Astrocyte (in vitro differentiated cells and primary cell): Measurements from ENCODE around the gene GRK5. TPM values are rescaled to one million over a fixed set of nuclear protein-coding genes. Genes with fewer than 3 reads are reported as not detected.

Source experiments
- DNase-seq: peaks from one replicate; pipeline ENCODE4 v3.0.0-alpha.2; 2010; ENCODE audit warnings: low read depth
- FAIRE-seq: peaks from 2 replicates; lab custom pipeline; 2011; peaks lifted over from hg19 to GRCh38; lab: Jason Lieb, UNC
- H2AFZ ChIP-seq: 2 replicates; pipeline ENCODE4 v1.6.0; 2012; ENCODE audit warnings: low read depth, low read length, inconsistent platforms
- H3K27ac ChIP-seq: 2 replicates; pipeline ENCODE4 v1.5.1; 2011; ENCODE audit warnings: low read depth, low read length, inconsistent platforms
- H3K27me3 ChIP-seq: 2 replicates; pipeline ENCODE4 v1.6.0; 2011; ENCODE audit warnings: low read length, inconsistent platforms; ENCODE audit not compliant: insufficient read depth
- H3K36me3 ChIP-seq: 2 replicates; pipeline ENCODE4 v1.5.1; 2011; ENCODE audit warnings: low read length, inconsistent platforms; ENCODE audit not compliant: insufficient read depth
- H3K4me1 ChIP-seq: 2 replicates; pipeline ENCODE4 v1.5.1; 2011; ENCODE audit warnings: low read length, inconsistent platforms; ENCODE audit not compliant: insufficient read depth
- H3K4me2 ChIP-seq: 2 replicates; pipeline ENCODE4 v1.6.0; 2012; ENCODE audit warnings: low read length, inconsistent platforms
- H3K4me3 ChIP-seq: 2 replicates; pipeline ENCODE4 v1.5.1; 2011; ENCODE audit warnings: low read depth, mild to moderate bottlenecking, low read length, inconsistent platforms; ENCODE audit not compliant: insufficient read depth
- H3K79me2 ChIP-seq: 2 replicates; pipeline ENCODE4 v1.6.0; 2012; ENCODE audit warnings: mild to moderate bottlenecking, low read length, inconsistent platforms; ENCODE audit not compliant: insufficient read depth
- H3K9ac ChIP-seq: 2 replicates; pipeline ENCODE4 v1.6.0; 2012; ENCODE audit warnings: mild to moderate bottlenecking, low read length, inconsistent platforms
- H3K9me3 ChIP-seq: 2 replicates; pipeline ENCODE4 v1.5.1; 2012; ENCODE audit warnings: low read depth, mild to moderate bottlenecking, low read length, inconsistent platforms; ENCODE audit not compliant: insufficient read depth
- H4K20me1 ChIP-seq: 2 replicates; pipeline ENCODE4 v1.6.0; 2012; ENCODE audit warnings: low read length, inconsistent platforms; ENCODE audit not compliant: insufficient read depth
- H3K27ac Mint-ChIP-seq: one replicate; pipeline ENCODE4 v1.8.0; 2021; ENCODE audit warnings: mild to moderate bottlenecking, mixed read lengths; ENCODE audit not compliant: unreplicated experiment
- H3K27me3 Mint-ChIP-seq: one replicate; pipeline ENCODE4 v1.8.0; 2021; ENCODE audit warnings: low read depth, mixed read lengths; ENCODE audit not compliant: unreplicated experiment
- H3K36me3 Mint-ChIP-seq: one replicate; pipeline ENCODE4 v1.8.0; 2021; ENCODE audit warnings: low read depth, mixed read lengths; ENCODE audit not compliant: unreplicated experiment
- H3K4me1 Mint-ChIP-seq: one replicate; pipeline ENCODE4 v1.8.0; 2021; ENCODE audit warnings: low read depth, mixed read lengths; ENCODE audit not compliant: unreplicated experiment
- H3K4me3 Mint-ChIP-seq: one replicate; pipeline ENCODE4 v1.8.0; 2021; ENCODE audit warnings: mild to moderate bottlenecking, moderate library complexity, mixed read lengths; ENCODE audit not compliant: unreplicated experiment
- H3K9me3 Mint-ChIP-seq: one replicate; pipeline ENCODE4 v1.8.0; 2021; ENCODE audit warnings: mild to moderate bottlenecking, mixed read lengths; ENCODE audit not compliant: unreplicated experiment
- CTCF ChIP-seq: IDR thresholded peaks from 2 replicates; pipeline ENCODE4 v1.5.1; 2011; ENCODE audit warnings: low read depth, mild to moderate bottlenecking, inconsistent platforms, low read length, moderate library complexity; ENCODE audit not compliant: insufficient read depth
- EZH2 ChIP-seq: IDR thresholded peaks from 2 replicates; pipeline ENCODE4 v1.6.1; 2012; ENCODE audit warnings: mild to moderate bottlenecking, low read length, inconsistent platforms; ENCODE audit not compliant: insufficient read depth
- total RNA-seq: library from RNA; stranded (reverse); gene quantifications from 2 replicates; pipeline ENCODE4 v1.2.1, GENCODE V29; 2021

GRK5 gene
- total RNA-seq, 1 donor from 2014 or later = 8.5 TPM

- peak overlapping the region; percentile 87 for H3K4me3 Mint-ChIP-seq
- H3K27me3 Mint-ChIP-seq = no peaks in the 10 kb centered on the region
Observed at GRCh38 chr10:119205894-119206602, 1.3 kb upstream of the GRK5 start.

GRCh38 chr10:119206603-119207365 lies 587 bp upstream of the GRK5 start:
- Mint-ChIP-seq H3K27me3 (no peaks in the 10 kb centered on the region), H3K27ac (peak overlapping the region; percentile 99), H3K4me1 (peaks cover 36% of the 10 kb centered on the region), H3K36me3 (no peaks in the 10 kb centered on the region), H3K9me3 (no peaks in the 10 kb centered on the region), H3K4me3 (peak overlapping the region; percentile 87)
- peak overlapping the region; percentile 70 for H2AFZ ChIP-seq
- peak overlapping the region; percentile 84 for H3K9ac ChIP-seq
- no peaks in the 10 kb centered on the region for H4K20me1 ChIP-seq
- H3K27me3 ChIP-seq = no peaks in the 10 kb centered on the region
- DNase-seq (peak; percentile 41), FAIRE-seq (no peak)
- H3K4me3 ChIP-seq = peak overlapping the region; percentile 57
- H3K27ac ChIP-seq = peak overlapping the region; percentile 76
- peak overlapping the region; percentile 84 for H3K4me2 ChIP-seq
- peaks cover 46% of the 10 kb centered on the region for H3K4me1 ChIP-seq
- TF ChIP-seq CTCF (peak; percentile 52), EZH2 (no peak)
- H3K36me3 ChIP-seq = no peaks in the 10 kb centered on the region
- H3K79me2 ChIP-seq = peaks cover 32% of the 10 kb centered on the region
- no peaks in the 10 kb centered on the region for H3K9me3 ChIP-seq

More at GRCh38 chr10:119205894-119206602, 1.3 kb upstream of the GRK5 start:
- H3K79me2 ChIP-seq = peaks cover 27% of the 10 kb centered on the region
- H3K36me3 Mint-ChIP-seq = no peaks in the 10 kb centered on the region
- peaks cover 29% of the 10 kb centered on the region for H3K4me1 Mint-ChIP-seq
- no peaks in the 10 kb centered on the region for H3K36me3 ChIP-seq
- H3K4me3 ChIP-seq = peak overlapping the region; percentile 57
- H3K9me3 ChIP-seq = no peaks in the 10 kb centered on the region
- no peak for TF ChIP-seq CTCF
- TF ChIP-seq EZH2 = no peak
- H3K27ac ChIP-seq = peak overlapping the region; percentile 76
- no peak for DNase-seq
- H3K9ac ChIP-seq = peak overlapping the region; percentile 84
- peak overlapping the region; percentile 68 for H2AFZ ChIP-seq
- FAIRE-seq = no peak
- peak overlapping the region; percentile 99 for H3K27ac Mint-ChIP-seq
- H3K4me2 ChIP-seq = peak overlapping the region; percentile 84
- no peaks in the 10 kb centered on the region for H3K9me3 Mint-ChIP-seq
- H3K27me3 ChIP-seq = no peaks in the 10 kb centered on the region
- H3K4me1 ChIP-seq = peaks cover 39% of the 10 kb centered on the region
- no peaks in the 10 kb centered on the region for H4K20me1 ChIP-seq
